NCI-H2227 treated with DMSO at 0.1 percent for 48 hours (cell line): ENCODE results near the gene KRTAP10-3.
A peak's percentile ranks its signal among the peaks of the same experiment; 100 is the strongest.

Experiments used
- DNase-seq: peaks from one replicate; lab custom pipeline; 2025; lab: John Stamatoyannopoulos, UW

The KRTAP10-3 gene

DNA sequence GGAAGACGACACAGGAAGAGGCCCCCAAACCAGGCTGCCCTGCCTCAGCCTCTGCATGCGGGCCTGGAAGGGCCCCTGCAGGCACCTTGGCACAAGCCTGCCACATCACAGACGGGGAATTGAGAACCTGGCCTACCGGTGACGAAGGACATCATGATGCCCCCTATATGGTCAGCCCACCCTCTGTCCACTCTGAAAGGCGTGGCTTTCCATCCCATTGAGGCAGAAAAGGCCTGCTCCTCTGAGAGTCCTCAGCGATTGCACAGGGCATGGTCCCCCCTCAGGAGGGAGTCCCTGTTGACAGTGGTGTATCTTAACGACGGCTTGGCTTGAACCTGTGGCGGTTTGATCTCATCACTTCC is 30.0 kb downstream of the KRTAP10-3 start:
- DNase-seq: no peak

DNA sequence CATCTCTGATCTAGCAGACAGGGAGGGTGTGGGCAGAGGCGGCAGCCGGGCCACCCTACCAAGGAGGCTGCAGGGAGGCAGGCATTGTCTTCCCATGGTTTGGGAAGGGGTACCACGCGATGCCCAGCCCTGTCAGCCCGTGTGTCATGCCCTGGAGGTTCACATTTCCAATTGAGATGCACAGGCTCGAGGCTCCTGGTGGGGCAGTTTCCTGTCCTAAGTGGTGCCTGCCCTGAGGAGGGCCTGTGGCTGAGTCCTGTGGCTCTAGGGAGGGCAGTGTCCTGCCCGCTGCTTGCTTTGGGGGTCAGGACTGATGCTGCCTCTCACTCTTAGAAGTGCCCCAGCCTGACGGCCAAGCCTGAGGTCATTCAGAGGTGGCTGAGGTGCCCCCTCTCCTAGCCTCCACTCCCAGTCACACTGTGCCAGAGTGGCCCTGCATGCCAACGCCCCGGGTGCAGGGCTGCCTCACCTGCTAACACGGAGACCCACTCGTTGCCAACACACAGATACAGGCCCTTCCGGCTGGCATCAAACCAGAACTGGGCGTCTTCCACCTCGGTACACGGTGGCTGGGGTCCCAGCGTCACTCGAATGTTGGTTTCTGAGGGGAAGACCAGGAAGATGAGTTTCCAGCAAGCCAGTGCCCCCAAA is 30.5 kb downstream of the KRTAP10-3 start:
- DNase-seq: no peak

DNA sequence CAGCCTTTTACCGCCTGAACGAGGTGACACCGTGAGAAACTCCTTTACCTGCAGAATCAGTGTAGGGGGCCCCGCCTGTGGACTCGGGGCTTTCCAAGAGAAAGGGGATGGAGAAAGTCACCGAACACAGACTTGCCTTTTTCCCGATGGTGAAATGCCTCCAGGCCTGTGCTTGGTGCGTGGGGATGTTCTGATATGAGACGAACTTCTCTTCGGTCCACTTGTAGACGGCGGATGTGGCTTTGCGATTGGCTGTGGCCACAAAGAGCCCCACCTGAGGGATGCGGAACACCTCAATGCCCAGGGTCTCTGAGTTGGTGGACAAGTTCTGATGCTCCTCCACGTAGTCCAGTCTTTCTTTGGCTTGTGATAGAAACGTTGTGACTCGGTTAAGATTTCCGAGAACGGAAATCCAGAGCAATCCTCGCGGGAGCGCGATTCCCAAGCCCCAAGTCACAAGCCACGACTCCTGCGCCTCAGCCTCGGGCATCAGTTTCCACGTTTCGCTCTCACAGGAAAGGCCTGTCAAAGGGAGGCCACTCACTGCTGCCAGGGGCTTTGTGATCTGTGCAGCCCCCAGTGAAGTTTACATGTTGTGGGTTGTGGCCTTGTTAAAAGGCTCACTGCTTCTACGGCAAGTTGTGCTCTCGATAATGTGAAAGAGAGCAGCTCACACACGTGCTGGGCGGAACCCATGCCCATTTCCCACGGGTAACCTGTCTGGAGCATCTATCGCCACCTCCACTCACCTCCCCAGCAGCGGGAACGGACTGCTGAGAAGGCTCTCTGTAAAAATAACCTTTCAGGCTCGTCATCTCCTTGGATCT is 31.2 kb downstream of the KRTAP10-3 start:
- no peak for DNase-seq

DNA sequence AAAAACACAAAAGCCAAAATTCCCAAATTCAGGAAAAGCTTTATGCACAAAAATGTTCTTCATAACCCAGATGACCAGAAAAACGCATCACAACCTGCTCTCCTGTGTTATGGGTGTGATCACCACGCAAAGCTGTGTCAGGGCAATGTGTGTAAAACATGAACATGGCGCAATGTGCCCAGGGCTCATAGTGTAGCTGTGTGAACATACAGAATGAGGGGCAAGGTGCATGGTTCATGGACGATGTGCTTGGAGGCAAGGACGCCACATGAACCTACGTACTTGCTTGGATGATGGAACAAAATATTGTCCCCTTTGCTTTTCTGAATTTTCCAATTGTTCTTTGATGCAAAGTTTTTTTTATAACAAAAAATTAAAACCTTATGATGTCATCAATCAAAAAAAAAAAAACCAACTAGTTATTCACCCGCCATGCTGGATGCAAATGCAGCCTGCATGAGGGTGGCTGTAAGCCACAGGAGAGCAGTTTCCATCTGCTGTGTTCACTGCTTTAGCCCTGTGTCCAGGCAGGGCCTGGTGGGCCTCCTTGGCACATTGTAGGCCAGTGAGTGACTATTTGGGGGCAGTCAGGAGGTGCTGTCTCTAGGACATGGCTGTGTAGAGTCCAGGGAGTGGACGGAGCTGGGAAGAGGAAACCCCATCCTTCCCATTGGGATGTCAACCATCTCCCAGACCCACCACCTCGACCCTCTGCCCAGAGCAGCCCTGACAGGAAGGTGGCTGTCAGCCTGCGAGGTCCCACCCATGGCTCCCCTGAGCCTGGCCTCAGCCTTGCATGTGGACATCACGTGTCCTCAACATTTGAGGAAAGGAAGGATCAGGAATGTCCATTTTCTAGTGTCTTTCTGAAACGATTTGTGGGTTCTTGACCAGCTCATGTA is 32.2 kb downstream of the KRTAP10-3 start:
- no peak for DNase-seq

DNA sequence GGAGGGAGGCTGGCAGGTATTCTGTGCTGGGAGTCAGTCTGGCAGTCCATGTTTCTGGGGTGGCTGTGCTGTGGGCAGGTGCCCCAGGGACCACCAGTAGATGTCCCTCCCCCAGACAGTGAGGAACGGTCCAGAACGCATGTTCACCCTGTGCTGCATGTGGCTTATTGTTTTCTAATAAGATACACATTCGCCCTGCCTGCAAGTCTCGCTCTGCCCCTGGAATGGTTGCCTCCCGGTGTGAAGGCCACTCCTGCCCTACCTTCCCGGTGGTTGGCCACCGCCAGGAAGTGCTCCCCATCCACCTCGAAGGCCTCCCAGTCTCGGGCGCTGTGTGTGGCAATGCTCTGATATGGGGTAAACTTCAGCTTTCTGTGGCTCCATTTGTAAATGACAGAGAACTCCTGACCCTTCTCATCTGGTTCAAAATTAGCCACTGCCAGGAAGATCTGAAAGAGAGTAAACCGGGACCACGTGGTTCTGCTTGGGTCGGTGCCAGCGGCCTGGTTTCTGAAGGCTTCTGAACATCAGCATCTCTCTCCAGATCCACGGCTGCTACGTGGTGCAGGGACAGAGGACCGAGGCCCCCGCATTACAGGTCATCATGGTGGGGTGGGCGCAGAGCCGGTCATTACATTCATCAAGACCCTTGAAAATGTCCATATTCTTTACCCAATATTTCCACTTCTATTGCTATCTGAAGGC is 33.1 kb downstream of the KRTAP10-3 start:
- DNase-seq: no peak

DNA sequence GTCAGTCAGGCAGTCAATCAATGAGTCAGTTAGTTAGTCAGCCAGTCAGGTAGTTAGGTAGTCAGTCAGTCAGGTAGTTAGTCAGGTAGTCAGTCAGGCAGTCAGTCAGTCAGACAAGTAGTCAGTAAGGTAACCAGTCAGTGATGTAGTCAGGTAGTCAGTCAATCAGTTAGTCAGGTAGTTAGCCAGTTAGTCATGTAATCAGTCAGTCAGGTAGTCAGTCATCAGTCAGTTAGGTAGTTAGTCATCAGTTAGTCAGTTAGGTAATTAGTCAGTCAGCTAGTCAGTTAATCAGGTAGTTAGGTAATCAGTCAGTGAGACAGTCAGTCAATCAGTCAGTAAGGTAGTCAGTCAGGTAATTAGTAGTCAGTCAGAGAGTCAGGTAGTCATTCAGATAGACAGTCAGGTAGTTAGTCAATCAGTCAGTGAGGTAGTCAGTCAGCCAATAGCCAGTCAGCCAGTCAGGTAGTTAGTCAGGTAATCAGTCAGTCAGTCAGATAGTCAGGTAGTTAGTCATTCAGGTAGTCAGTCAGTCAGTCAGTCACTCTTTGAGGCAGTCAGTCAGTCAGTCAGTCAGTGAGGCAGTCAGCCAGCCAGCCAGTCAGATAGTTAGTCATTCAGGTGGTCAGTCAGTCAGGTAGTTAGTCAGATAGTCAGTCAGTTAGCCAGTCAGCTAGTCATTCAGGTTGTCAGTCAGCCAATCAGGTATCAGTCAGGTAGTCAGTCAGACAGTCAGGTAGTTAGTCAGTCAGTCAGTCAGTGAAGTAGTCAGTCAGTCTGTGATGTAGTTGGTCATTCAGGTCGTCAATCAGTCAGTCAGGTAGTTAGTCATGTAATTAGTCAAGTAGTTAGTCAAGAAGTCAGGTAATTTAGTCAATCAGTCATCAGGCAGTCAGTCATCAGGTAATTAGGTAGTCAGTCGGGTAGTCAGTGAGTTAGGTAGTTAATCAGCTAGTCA is 33.9 kb downstream of the KRTAP10-3 start:
- DNase-seq: no peak

DNA sequence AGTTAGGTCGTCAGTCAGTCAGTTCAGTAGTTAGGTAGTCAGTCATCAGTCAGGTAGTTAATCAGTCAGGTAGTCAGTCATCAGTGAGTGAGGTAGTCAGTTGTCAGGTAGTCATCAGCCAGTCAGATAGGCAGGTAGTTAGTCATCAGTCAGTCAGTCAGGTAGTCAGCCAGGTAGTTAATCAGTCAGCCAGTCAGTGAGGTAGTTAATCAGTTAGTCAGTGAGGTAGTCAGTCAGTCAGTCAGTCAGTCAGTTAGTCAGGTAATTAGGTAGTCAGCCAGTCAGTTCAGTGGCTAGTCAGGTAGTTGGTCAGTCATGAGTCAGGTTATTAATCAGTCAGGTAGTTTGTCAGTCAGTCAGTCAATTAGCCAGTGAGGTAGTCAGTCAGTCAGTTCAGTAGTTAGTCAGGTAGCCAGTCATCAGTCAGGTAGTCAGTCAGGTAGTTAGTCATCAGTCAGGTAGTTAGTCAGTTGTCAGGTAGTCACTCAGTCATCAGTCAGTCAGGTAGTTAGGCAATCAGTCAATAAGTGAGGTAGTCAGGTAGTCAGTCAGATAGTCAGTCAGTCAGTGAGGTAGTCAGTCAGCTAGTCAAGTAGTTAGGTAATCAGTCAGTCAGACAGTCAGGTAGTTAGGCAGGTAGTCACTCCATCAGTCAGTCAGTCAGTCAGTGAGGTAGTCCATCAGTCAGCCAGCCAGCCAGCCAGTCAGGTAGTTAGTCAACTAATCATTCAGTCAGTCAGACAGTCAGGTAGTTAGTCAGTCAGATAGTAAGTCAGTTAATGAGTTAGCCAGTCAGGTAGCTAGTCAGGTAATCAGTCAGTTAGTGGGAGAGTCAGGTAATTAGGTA is 34.8 kb downstream of the KRTAP10-3 start:
- no peak for DNase-seq

DNA sequence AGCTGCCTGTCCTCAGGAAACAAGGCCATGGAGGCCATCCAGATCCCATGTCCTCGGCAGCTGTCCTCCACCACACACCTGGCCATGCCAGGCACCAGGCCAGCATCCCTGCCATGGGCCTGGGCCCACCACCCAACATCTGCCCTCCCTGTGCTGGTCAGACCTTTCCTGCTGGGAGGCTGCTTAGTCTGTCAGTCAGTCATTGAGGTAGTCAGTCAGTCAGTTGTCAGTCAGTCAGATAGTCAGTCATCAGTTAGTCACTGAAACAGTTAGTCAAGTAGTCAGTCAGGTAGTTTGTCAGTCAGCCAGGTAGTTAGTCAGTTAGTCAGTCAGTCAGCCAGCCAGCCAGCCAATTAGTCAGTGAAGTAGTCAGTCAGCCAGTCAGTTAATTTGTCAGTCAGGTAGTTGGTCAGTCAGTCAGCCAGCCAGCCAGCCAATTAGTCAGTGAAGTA is 35.8 kb downstream of the KRTAP10-3 start:
- no peak for DNase-seq

DNA sequence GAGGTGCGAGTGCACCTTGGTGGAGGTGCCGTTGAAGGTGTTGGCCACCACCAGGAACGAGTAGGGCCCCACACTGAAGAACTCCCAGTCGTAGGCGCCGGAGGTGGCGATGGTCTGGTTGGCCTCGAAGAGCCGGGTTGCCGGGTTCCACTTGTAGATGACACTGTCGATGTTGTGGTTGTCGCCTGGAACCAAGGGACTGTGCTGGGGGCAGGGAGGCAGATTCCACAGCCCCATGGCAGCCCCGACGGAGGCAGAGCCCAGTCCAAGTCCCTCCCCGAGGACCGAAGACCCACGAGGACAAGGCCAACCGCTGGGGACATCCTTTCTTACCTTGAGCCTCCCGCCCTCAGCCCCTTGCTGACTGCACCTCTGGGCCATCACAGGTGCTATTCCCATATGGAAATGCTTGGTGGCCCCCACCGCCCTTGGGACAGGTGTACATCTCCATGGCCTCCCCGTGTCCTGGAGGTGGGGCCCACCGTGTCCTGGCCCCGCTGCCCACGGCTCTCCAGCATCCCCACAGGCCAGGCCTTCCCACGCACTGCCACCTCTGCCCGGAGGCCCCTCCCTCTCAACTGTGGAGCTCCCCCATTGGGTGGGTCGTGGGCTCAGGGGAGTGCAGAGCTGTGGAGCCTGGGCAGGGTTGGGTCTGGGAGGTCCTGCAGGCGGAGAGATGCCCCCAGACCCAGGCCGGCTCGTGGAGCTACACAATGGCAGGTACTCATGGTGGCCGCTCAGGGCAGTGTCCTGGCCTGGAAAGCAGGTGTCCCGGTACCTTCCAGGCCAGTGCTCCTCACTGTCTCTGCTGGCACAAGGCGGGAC is 36.5 kb downstream of the KRTAP10-3 start:
- DNase-seq: no peak

DNA sequence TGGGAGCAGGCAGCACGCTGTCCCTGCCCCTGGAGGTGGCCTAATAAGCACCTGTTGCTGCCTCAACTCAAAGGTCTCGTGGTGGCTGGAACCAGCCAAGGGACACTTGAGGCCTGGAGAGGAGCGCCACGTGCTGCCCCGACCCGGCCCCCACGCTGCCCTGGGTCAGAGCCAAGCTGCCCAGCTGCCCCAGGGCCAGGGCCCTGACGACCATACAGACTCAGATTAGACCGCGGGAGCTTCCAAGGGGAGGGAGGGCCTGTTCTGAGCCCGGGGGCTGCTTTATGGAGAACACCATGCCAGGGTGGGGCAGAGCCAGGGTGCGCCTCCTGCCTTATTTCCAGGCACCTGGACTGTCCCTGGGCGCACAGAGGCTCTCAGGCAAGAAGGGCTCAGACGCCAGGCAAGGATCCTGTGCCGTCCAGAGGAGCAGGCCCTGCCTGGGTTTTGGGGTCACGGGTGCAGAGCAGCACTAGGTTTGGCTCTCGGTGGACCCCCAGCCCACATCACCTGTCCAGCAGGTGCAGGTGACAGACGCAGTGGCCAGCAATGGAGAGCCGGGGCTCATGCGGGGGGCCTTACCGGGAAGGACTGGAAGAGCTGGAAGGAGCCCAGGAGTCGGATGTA is 37.2 kb downstream of the KRTAP10-3 start:
- no peak for DNase-seq

DNA sequence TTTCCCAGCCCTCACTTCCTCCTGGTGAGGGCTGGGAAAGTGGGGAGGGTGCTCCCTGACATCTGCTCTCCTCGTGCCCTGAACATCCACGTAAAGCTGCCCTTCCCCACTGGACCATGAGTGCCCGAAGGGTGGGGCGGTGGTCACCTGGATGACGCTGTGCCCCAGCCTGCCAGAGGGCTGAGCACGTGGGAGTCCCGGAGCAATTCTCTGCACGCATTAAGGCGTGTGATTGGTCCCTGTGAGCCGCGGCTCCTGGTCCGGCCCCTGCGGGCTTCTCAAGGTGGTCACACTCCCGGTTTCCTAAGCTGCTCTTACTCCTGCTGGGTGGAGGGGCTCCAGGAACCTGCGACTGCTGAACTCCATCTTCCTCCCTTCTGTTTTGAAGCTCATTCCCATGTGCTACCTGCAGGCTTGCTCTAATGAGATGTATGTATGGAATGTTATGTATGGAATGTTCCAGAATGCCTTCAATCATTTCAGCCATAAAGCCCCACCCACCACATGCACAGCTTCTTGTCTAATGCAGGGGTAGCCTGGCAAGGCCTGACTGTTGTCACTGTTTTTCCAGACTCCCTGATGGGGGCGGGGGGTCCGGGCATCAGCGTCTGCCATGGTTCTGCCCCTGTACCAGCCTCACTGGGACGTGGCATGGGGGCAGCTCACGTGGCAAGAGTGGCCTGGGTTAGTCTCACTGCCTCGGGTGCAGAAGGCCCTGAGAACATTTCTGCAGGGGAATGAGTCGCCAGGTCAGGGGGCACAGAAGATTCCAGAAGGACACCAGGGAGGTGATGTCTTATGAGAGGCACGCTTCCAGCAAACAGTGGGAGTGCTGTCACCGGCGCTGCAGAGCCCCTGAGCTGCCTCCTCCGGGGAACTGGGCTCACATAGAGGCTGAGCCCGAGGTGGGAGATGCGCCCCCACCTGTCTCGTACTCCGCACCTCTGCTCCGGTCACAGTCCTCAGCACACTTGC is 38.0 kb downstream of the KRTAP10-3 start:
- DNase-seq: no peak

DNA sequence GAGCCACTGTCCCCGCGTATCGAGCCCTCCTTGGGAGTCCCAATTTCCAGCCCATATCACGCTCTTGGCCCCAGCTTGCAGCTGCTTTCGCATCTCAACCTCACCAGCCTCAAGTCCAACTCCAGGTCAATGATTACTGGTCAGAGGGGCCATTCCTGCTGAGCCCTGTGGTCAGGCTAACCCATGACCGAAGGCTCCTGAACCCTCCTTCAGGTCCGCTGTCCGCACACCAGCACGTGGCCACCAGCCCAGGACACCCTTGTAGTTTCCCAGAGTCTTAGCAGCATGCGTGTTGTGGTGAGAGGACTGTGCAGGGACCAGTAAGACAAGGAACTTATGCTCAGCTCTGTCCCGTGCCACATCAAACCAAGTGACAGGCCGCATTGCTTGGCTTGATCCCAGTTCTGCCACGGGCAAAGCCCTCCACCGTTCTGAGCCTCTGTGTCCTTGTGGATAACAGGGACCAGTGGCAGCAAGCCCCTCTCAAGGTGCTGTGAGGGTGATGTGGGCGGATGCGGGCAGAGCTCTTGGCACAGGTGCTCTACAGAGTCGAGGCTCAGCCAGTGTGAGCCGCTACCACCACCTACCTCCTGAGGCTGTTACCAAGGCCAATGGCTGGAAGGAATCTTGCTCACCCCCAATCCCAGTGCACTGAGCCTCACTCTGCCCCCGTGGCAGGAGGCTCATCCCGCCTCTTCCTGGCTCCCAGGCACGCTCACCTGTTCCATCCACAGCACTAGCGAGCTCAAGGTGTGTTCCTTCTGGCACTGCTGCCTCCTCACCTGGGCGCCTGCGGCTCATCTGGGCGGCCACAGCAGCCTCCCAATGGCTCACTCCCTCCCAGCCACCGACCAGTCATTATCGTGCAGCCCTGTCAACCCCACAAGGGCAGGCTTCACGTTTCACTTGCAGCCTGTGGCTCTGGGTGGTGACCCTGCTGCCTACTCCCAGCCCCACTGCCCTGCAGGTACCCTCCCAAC is 39.0 kb downstream of the KRTAP10-3 start:
- DNase-seq: no peak

DNA sequence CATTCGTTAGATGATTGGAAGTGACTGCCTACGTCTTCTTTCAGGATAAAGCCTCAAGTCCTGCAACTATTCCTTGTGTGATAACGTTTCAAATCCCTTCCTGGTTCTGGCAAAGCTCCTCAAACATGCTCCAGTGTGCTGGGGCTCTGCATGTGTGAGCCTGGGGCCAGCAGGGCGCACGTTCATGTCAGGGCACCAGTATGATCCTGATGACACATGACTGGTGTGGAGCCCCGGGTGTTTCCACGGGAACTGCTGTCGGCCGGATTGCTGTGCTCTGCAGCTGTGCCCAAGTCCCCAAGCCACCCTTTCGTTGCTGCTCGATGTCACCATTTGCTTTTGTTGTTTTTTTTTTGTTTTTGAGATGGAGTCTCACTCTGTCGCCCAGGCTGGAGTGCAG is 39.9 kb downstream of the KRTAP10-3 start:
- no peak for DNase-seq

DNA sequence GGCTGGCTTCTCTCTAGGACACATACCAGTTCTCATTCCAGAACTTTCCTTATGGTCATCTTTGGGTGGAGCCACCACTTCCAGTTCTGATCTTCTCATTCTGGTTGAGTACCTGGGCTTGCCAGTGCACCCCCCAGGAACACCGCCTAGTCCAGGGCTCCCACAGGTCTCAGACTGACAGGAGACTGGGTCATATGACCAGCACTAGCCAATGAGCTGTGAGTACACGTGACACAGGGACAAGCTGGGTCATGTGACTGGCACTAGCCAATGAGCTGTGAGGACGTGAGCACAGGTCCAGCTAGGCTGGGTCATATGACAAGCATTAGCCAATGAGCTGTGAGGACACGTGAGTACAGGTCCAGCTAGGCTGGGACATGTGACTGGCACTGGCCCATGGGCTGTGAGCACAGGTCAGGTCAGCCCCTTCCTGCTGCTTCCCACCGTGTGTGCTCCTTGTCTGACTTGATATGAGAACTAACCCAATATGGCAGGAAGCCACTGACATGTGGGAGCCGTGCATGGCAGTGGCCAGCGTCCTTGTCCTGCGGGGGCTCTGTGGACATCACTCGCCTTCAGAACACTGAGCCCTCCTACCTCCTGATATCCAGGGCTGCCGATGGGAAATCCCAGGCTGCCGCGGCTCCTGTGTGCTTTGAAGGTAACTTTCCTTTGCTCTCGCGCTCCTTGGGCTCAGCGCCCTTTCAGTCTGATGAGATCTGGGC is 41.3 kb downstream of the KRTAP10-3 start:
- peak; percentile 97 for DNase-seq

DNA sequence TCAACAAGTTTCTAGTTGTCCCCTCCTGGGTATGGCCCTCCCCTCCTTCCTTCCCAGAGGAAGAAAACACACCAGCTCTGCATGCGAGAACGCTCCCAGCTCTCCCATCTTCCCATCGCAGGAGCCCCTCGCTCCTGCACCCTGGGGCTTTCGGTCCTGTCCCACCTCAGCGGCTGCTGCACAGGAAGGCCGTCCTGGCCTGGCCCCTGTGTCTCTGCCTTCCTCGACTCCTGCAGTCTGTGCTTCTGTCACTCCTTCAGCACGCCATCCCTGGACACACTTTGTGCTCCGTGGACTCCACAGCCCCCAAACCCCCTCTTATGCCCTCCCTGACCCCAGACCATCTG is 41.8 kb downstream of the KRTAP10-3 start:
- no peak for DNase-seq
